Skeletal muscle tissue (tissue), 4 donors: ENCODE data around the gene SCYL1. TPM values are rescaled to one million over a fixed set of nuclear protein-coding genes. Genes with fewer than 3 reads are reported as not detected.
A peak's percentile ranks its signal among the peaks of the same experiment; 100 is the strongest.

Source experiments
- H3K27ac ChIP-seq: one replicate; pipeline ENCODE4 v1.7.0; 2013; ENCODE audit warnings: mild to moderate bottlenecking, low read depth, low read length, inconsistent platforms
- H3K27me3 ChIP-seq, 3 donors: one replicate each; pipeline ENCODE4 v1.7.0; 2013; ENCODE audit warnings: low read length in 3 of 3; ENCODE audit not compliant: control insufficient read depth in 3 of 3, insufficient read depth in 3 of 3
- H3K36me3 ChIP-seq, 3 donors: one replicate each; pipeline ENCODE4 v1.7.0; 2013; ENCODE audit warnings: low read length in 3 of 3; ENCODE audit not compliant: control insufficient read depth in 3 of 3, insufficient read depth in 3 of 3
- H3K4me1 ChIP-seq, 3 donors: one replicate each; pipeline ENCODE4 v1.7.0; 2013; ENCODE audit warnings: low read length in 3 of 3, mild to moderate bottlenecking in 3 of 3; ENCODE audit not compliant: control insufficient read depth in 3 of 3, insufficient read depth in 3 of 3
- H3K4me3 ChIP-seq, 3 donors: one replicate each; pipeline ENCODE4 v1.7.0; 2013; ENCODE audit warnings: low read length in 3 of 3
- H3K9ac ChIP-seq, 3 donors: one replicate each; pipeline ENCODE4 v1.7.0; 2013; ENCODE audit warnings: low read length in 3 of 3, mild to moderate bottlenecking in 3 of 3, moderate library complexity in 2 of 3, low read depth in 1 of 3
- H3K9me3 ChIP-seq, 3 donors: one replicate each; pipeline ENCODE4 v1.7.0; 2013; ENCODE audit warnings: low read length in 3 of 3; ENCODE audit not compliant: control insufficient read depth in 3 of 3
- total RNA-seq: library from RNA; depleted of rRNA; stranded (reverse); fragments of >200 nt; gene quantifications from one replicate; pipeline ENCODE4 v1.2.3, GENCODE V29; 2014
- donor health status: Osteomylitis.

SCYL1 gene
- total RNA-seq, 1 donor from 2014 or later, result 36.0 TPM

- peak overlapping the region; percentile 68 to 84 (median 73) for H3K9ac ChIP-seq
- H3K4me3 ChIP-seq, result peak overlapping the region; percentile 41 to 68 (median 64)
- no peaks in the 10 kb centered on the region for H3K9me3 ChIP-seq
- peaks cover 67 to 69% (median 68%) of the 10 kb centered on the region in 3 donors for H3K4me1 ChIP-seq
- no peaks in the 10 kb centered on the region for H3K36me3 ChIP-seq
- no peaks in the 10 kb centered on the region for H3K27me3 ChIP-seq
- H3K27ac ChIP-seq, result peak overlapping the region; percentile 100
Measured at GRCh38 chr11:65487467-65488272, 37.2 kb upstream of the SCYL1 start.

GRCh38 chr11:65488273-65489034 lies 36.4 kb upstream of the SCYL1 start:
- Histone ChIP-seq H3K36me3 (no peaks in the 10 kb centered on the region), H3K4me1 (peaks cover 75 to 77% (median 76%) of the 10 kb centered on the region in 3 donors), H3K4me3 (peak overlapping the region; percentile 41 to 68 (median 64)), H3K9ac (peak overlapping the region; percentile 68 to 84 (median 73)), H3K27me3 (no peaks in the 10 kb centered on the region), H3K9me3 (no peaks in the 10 kb centered on the region), H3K27ac (peak overlapping the region; percentile 100)

GRCh38 chr11:65489035-65489705 lies 35.7 kb upstream of the SCYL1 start:
- H3K36me3 ChIP-seq, result no peaks in the 10 kb centered on the region
- no peaks in the 10 kb centered on the region for H3K27me3 ChIP-seq
- H3K9me3 ChIP-seq, result no peaks in the 10 kb centered on the region
- H3K4me1 ChIP-seq, result peaks cover 82 to 84% (median 83%) of the 10 kb centered on the region in 3 donors
- peak overlapping the region; percentile 41 to 54 (median 43) for H3K4me3 ChIP-seq
- H3K27ac ChIP-seq, result peak overlapping the region; percentile 100
- peak overlapping the region; percentile 25 to 84 (median 55) for H3K9ac ChIP-seq

- Histone ChIP-seq H3K27ac (peak overlapping the region; percentile 100), H3K9ac (peak overlapping the region; percentile 25 to 84 (median 55)), H3K4me3 (peak overlapping the region in 2 of 3 donors; percentile 43 to 54)
Measured at GRCh38 chr11:65489706-65490320, 35.1 kb upstream of the SCYL1 start.

GRCh38 chr11:65491163-65491465 lies 33.8 kb upstream of the SCYL1 start:
- Histone ChIP-seq H3K36me3 (no peaks in the 10 kb centered on the region), H3K9ac (peak overlapping the region; percentile 78 to 85 (median 79)), H3K4me1 (peaks cover 90 to 91% (median 90%) of the 10 kb centered on the region in 3 donors), H3K9me3 (no peaks in the 10 kb centered on the region), H3K27ac (peak overlapping the region; percentile 100), H3K27me3 (no peaks in the 10 kb centered on the region), H3K4me3 (peak overlapping the region in 1 of 3 donors; percentile 2)

More at GRCh38 chr11:65489706-65490320, 35.1 kb upstream of the SCYL1 start:
- Histone ChIP-seq H3K27me3 (no peaks in the 10 kb centered on the region), H3K9me3 (no peaks in the 10 kb centered on the region), H3K36me3 (no peaks in the 10 kb centered on the region), H3K4me1 (peaks cover 89 to 90% (median 90%) of the 10 kb centered on the region in 3 donors)

GRCh38 chr11:65491614-65492386 lies 33.1 kb upstream of the SCYL1 start:
- Histone ChIP-seq H3K9me3 (no peaks in the 10 kb centered on the region), H3K4me1 (peaks cover 92 to 94% (median 92%) of the 10 kb centered on the region in 3 donors), H3K27me3 (no peaks in the 10 kb centered on the region), H3K4me3 (peak overlapping the region in 2 of 3 donors; percentile 2 to 64), H3K9ac (peak overlapping the region; percentile 78 to 85 (median 79)), H3K27ac (peak overlapping the region; percentile 100), H3K36me3 (no peaks in the 10 kb centered on the region)

GRCh38 chr11:65492387-65492636 lies 32.6 kb upstream of the SCYL1 start:
- H3K4me1 ChIP-seq, result peaks cover 91 to 92% (median 91%) of the 10 kb centered on the region in 3 donors
- H3K4me3 ChIP-seq, result peak overlapping the region; percentile 2 to 64 (median 43)

GRCh38 chr11:65492637-65493366 lies 32.1 kb upstream of the SCYL1 start:
- no peaks in the 10 kb centered on the region for H3K36me3 ChIP-seq
- H3K4me3 ChIP-seq, result peak overlapping the region; percentile 9 to 64 (median 43)
- no peaks in the 10 kb centered on the region for H3K9me3 ChIP-seq
- peak overlapping the region; percentile 100 for H3K27ac ChIP-seq
- peaks cover 87 to 89% (median 89%) of the 10 kb centered on the region in 3 donors for H3K4me1 ChIP-seq
- peak overlapping the region; percentile 78 to 85 (median 79) for H3K9ac ChIP-seq
- H3K27me3 ChIP-seq, result no peaks in the 10 kb centered on the region

More at GRCh38 chr11:65492387-65492636, 32.6 kb upstream of the SCYL1 start:
- no peaks in the 10 kb centered on the region for H3K27me3 ChIP-seq
- no peaks in the 10 kb centered on the region for H3K36me3 ChIP-seq
- H3K9ac ChIP-seq, result peak overlapping the region; percentile 78 to 85 (median 79)
- H3K27ac ChIP-seq, result peak overlapping the region; percentile 100
- no peaks in the 10 kb centered on the region for H3K9me3 ChIP-seq
